Measurements from ENCODE around the gene SMG5. TPM values are rescaled to one million over a fixed set of nuclear protein-coding genes. Genes with fewer than 3 reads are reported as not detected.
A peak's percentile ranks its signal among the peaks of the same experiment; 100 is the strongest.

SMG5 gene
- polyA plus RNA-seq, 6 donors from 2014 or later = 8.3 to 30.9 (median 12.6) TPM

DNA sequence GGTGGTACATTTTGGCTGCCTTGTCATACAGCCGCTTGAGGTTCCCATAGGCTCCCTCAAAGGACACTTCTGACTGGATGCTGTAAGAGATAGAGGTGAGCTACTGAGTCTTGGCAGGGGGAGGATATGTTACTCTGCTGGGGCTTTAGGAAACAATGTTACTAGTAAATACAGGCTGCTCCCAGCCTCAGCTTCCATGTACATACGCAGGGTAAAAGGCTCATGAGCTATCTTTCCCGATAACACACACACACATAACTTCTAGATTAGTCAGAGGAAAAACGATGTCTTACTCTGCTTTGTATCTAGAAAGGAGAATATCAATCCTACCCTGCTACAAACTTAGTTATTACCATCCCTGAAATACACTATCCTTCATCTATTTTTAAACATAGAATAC, 14.3 kb downstream of the SMG5 start:
- H3K4me1 Mint-ChIP-seq = peaks cover 0 to 8% (median 0%) of the 10 kb centered on the region in 3 donors
- no peak for ATAC-seq (ENCODE audit: low read depth in 2 of 2)
- DNase-seq = no peak
- peaks cover 37 to 49% of the 10 kb centered on the region in 2 donors for H3K36me3 Mint-ChIP-seq
- no peak overlapping the region for H3K27ac Mint-ChIP-seq
- no peaks in the 10 kb centered on the region for H3K27me3 Mint-ChIP-seq
- H3K9me3 Mint-ChIP-seq = no peaks in the 10 kb centered on the region
- no peak overlapping the region for H3K4me3 Mint-ChIP-seq

DNA sequence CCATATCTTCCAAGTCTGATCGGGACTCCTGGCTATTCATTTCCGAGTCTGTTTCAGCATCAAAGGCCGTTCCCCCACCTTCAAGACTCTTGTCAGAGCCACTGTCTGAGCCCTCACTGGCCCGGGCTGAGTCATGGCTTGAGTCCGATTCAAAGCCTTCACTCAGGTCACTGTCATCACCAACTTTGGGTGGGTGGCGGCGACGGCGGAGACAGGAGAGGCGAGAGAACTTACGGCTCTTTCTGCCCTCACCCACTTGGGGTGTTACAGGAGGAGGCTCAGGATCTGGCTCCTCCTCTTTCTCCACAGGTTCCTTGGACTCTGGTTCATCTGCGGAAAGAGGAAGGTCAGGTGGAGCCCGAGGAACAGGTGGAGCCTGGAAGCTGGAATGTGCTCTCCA, 16.6 kb downstream of the SMG5 start:
- Mint-ChIP-seq H3K27me3 (no peaks in the 10 kb centered on the region), H3K4me3 (no peak overlapping the region), H3K36me3 (peaks cover 29 to 53% of the 10 kb centered on the region in 2 donors), H3K9me3 (no peaks in the 10 kb centered on the region), H3K4me1 (peaks cover 0 to 8% (median 0%) of the 10 kb centered on the region in 3 donors), H3K27ac (no peak overlapping the region)
- ATAC-seq (ENCODE audit: low read depth in 2 of 2) = no peak
- no peak for DNase-seq

DNA sequence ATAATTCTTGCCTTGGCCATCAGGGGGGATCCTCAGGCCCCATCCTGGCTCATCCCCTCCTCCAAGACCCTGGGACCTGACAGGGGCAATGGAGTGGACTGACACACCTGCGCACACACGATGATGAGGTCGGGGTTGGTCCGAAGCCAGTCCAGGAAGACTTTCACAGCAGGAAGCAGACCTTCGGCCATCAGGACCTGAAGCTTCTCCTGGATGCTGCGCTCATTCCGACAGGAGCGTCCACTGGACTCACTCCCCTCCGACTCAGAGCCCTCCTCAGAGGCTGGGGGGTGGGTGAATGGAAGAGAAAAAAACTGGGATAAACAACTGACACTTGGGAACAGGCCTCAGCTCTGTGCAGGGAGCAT, 19.4 kb downstream of the SMG5 start:
- ATAC-seq (ENCODE audit: low read depth in 2 of 2) (no peak), DNase-seq (no peak)
- no peaks in the 10 kb centered on the region for H3K27me3 Mint-ChIP-seq
- H3K9me3 Mint-ChIP-seq = no peaks in the 10 kb centered on the region
- peaks cover 43 to 69% of the 10 kb centered on the region in 2 donors for H3K36me3 Mint-ChIP-seq
- no peak overlapping the region for H3K4me3 Mint-ChIP-seq
- peaks cover 0 to 8% (median 2%) of the 10 kb centered on the region in 3 donors for H3K4me1 Mint-ChIP-seq
- no peak overlapping the region for H3K27ac Mint-ChIP-seq

DNA sequence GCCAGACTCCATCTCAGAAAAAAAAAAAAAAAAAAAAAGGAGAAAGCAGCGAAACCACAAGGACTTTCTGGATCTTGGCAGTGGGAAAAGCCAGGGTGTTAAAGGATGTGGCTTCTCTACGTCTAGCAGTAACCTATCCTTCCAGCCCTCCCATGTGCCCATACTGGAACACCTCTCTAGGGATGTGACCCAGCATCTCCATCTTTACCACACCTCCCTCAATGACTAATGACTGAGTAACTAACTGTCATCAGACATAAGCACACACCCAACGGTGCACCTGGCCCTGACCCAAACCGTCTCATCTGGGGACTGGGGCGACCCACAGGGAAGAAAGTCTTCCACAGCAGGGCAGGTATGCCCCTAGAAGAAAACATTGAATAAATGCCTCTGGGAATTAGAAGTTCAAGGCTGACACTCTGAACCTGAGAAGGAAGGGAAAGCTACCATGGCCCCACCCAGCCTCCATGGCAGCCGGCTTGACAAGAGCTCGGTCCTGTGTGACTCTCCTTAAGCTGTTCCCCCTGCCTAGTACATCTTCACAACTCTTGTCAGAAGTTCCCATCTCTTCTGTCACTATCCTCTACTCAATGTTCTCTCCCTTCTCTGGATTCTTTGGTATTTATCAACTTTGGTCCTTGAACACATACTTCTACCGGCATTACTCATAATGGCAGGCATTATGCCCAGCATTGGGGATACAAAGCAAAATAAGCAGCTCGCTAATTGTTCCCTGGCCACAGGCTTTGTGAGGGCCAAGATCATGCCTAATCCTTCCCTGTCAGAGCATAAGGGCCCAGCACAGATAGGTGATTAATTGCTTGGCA, 20.0 kb downstream of the SMG5 start:
- ATAC-seq (ENCODE audit: low read depth in 2 of 2) = no peak
- Mint-ChIP-seq H3K4me3 (no peak overlapping the region), H3K36me3 (peaks cover 42 to 74% of the 10 kb centered on the region in 2 donors), H3K4me1 (peaks cover 0 to 8% (median 2%) of the 10 kb centered on the region in 3 donors), H3K27ac (peak overlapping the region in 1 of 6 donors; percentile 61), H3K27me3 (no peaks in the 10 kb centered on the region), H3K9me3 (no peaks in the 10 kb centered on the region)
- no peak for DNase-seq

DNA sequence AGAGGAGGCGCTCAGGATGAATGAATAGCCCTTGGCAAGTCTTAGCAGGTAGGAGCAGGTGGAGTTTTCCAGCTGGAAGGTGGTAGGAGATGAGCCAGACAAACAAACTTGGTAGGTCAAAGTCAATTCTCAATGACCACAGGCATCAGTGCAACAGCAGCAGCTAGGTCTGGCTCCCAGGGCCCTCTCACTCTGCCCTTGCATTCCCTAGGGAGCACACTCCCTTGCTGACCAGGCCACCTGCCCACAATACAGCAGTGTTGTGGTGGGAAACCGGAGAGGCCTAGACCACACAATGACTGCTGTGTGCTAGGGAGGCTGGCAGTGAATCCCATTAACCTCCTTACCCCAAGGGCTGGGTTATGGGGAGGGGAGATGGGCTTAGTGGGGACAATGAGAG, 21.7 kb downstream of the SMG5 start:
- no peak overlapping the region for H3K4me3 Mint-ChIP-seq
- H3K4me1 Mint-ChIP-seq = peaks cover 0 to 2% (median 0%) of the 10 kb centered on the region in 3 donors
- H3K27ac Mint-ChIP-seq = no peak overlapping the region
- H3K36me3 Mint-ChIP-seq = peaks cover 25 to 56% of the 10 kb centered on the region in 2 donors
- ATAC-seq (ENCODE audit: low read depth in 2 of 2) (no peak), DNase-seq (no peak)
- no peaks in the 10 kb centered on the region for H3K9me3 Mint-ChIP-seq
- H3K27me3 Mint-ChIP-seq = no peaks in the 10 kb centered on the region

DNA sequence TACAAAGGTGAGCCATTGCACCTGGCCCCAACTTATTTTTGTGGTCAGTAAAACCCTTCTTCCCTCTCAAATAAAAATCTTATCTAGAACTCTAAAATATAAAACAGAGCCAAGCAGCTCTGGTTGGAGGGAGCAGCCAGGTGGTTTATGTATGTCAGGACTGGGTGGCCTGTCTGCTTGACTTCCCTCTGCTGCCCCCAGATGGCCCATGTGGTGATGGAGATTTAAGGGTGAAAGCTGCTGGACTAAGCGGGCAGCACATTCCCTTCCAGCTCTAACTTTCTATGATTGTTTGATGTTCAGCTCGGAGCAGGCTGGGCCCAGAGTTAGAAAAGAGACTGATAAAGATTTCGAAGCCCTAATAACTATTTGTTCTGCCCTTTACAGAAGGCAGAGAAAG, 22.8 kb downstream of the SMG5 start:
- Mint-ChIP-seq H3K27me3 (no peaks in the 10 kb centered on the region), H3K4me1 (peaks cover 0 to 2% (median 0%) of the 10 kb centered on the region in 3 donors), H3K9me3 (no peaks in the 10 kb centered on the region), H3K4me3 (no peak overlapping the region), H3K27ac (no peak overlapping the region), H3K36me3 (peaks cover 20 to 47% of the 10 kb centered on the region in 2 donors)
- ATAC-seq (ENCODE audit: low read depth in 2 of 2) = no peak
- no peak for DNase-seq

DNA sequence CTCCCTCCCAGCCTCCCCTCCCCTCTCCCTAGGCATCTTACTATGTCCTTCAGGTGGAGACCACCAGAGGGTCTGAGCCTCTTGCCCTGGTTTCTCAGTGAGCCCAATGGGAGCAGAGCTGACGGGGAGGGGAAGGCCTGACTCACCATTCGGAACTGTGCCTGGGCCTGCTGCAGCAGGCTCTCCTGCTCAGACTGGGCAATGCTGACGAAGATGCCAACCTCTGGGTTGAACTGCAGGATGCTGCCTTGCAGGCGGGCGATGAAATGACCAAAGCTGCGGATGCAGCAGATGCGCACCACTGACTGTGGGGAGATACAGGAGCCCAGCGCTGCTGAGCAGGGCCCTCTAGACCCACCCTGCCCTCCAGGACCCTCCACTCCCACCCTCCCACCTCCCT, 23.8 kb downstream of the SMG5 start:
- H3K36me3 Mint-ChIP-seq = peaks cover 19 to 45% of the 10 kb centered on the region in 2 donors

DNA sequence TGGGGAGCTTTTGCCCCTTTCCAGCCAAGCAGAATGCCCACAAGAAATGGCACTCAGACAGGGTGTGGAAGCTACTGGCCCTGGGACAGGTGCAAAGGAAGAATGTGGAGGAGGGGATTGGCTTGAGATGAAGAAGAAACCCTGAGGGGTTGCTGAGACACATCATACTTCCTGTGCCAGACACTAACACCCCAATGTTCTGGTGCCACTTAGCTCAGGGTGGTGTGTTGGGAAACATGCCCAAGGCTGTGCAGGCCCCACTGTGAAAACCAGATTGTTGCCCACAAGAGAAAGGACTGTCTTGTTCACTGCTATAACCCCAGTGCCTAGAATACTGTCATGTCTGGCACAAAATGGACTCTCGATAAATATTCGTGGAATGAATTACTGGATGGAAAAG, 24.9 kb downstream of the SMG5 start:
- no peaks in the 10 kb centered on the region for H3K9me3 Mint-ChIP-seq
- ATAC-seq (ENCODE audit: low read depth in 2 of 2) = no peak
- H3K36me3 Mint-ChIP-seq = peaks cover 20 to 45% of the 10 kb centered on the region in 2 donors
- no peak for DNase-seq
- no peak overlapping the region for H3K4me3 Mint-ChIP-seq
- H3K27me3 Mint-ChIP-seq = no peaks in the 10 kb centered on the region
- H3K4me1 Mint-ChIP-seq = peaks cover 0 to 2% (median 0%) of the 10 kb centered on the region in 3 donors
- H3K27ac Mint-ChIP-seq = peak overlapping the region in 2 of 6 donors; percentile 34 to 64

More for the DNA sequence above, 23.8 kb downstream of the SMG5 start:
- no peak overlapping the region for H3K4me3 Mint-ChIP-seq
- H3K27me3 Mint-ChIP-seq = no peaks in the 10 kb centered on the region
- H3K9me3 Mint-ChIP-seq = no peaks in the 10 kb centered on the region
- DNase-seq (no peak), ATAC-seq (ENCODE audit: low read depth in 2 of 2) (no peak)
- H3K4me1 Mint-ChIP-seq = peaks cover 0 to 2% (median 0%) of the 10 kb centered on the region in 3 donors
- H3K27ac Mint-ChIP-seq = no peak overlapping the region

DNA sequence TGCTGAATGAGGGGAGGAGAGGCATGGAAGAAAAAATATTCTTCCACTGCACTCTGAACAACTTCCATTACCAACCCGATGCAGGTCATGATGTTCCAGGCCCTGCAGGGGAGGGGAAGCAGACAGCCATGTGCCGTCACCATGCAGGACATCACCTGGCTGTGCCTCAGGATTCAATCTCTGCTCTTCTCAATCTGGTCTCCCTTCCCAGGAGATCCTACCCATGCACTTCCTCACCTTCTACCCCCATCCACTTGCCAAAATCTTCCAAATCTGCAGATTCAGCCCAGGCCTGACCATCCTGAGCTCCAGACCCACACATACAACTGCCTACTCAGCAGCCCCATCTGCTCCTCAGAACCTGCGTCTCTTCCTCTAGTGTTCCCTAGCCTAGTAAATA, 29.0 kb downstream of the SMG5 start:
- peaks cover 5 to 34% of the 10 kb centered on the region in 2 donors for H3K36me3 Mint-ChIP-seq
- no peak overlapping the region for H3K4me3 Mint-ChIP-seq
- no peaks in the 10 kb centered on the region for H3K27me3 Mint-ChIP-seq
- ATAC-seq (ENCODE audit: low read depth in 2 of 2) (no peak), DNase-seq (no peak)
- no peak overlapping the region for H3K27ac Mint-ChIP-seq
- no peaks in the 10 kb centered on the region for H3K4me1 Mint-ChIP-seq
- H3K9me3 Mint-ChIP-seq = no peaks in the 10 kb centered on the region

DNA sequence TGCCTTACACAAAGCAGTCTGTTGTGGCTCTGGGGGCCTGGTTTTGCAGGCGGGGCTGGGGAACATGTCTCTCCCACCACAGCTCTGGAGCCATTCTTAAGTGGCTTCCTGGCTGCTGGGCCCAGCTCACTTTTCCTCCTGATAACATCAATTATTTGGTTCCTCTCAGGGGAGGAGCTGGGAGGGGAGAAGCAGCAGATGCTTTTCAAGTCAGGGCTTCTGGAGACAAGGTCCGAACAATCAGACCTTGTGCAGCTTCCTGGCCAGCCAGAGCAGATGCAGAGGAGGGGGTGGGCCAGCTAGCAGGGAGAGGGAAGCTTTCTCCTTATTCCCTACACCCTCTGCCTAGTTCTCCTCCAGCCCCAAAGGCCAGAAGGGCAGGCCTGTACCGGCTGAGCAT, 31.1 kb downstream of the SMG5 start:
- no peak overlapping the region for H3K4me3 Mint-ChIP-seq
- no peak for ATAC-seq (ENCODE audit: low read depth in 2 of 2)
- no peaks in the 10 kb centered on the region for H3K9me3 Mint-ChIP-seq
- H3K27ac Mint-ChIP-seq = no peak overlapping the region
- H3K27me3 Mint-ChIP-seq = no peaks in the 10 kb centered on the region
- no peaks in the 10 kb centered on the region for H3K4me1 Mint-ChIP-seq
- DNase-seq = no peak
- peaks cover 5 to 27% of the 10 kb centered on the region in 2 donors for H3K36me3 Mint-ChIP-seq

DNA sequence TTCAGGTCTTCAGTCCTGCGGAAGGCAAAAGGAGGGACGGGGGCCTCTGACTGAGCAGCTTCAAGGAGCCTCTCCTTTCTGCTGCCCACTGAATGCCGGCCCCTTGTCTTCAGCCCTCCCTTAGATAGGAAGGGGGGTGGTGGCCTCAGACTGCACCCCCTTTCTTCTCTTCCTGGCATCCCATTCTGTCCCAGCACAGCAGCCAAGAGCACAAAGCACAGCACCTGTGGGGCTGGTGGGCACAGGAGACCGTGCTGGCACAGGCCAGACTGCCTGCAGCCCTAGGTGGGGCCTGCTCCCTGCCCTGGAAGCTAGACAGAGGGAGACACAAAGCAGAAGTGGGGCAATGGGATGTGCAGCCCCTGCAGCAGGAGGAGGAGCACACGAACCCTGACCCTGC, 33.0 kb downstream of the SMG5 start:
- Mint-ChIP-seq H3K36me3 (peaks cover 5 to 27% of the 10 kb centered on the region in 2 donors), H3K9me3 (no peaks in the 10 kb centered on the region), H3K27ac (peak overlapping the region in 2 of 6 donors; percentile 39 to 41)

DNA sequence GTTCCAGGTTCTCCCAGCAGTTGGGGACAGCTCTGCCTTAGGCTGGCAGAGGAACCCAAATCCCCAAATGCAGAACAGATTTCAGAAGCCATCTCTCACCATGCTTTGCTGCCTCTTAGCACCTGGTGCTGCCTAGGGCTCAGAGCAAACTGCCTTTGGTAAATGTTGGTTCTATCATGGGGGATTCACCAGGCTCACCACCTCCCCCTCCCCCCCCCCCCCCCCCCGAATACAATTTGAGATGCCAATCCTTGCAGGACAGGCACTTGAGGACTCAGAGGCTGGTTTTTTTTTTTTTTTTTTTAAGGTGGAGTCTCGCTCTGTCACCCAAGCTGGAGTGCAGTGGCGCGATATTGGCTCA, 34.3 kb downstream of the SMG5 start:
- H3K9me3 Mint-ChIP-seq = no peaks in the 10 kb centered on the region
- no peak for DNase-seq
- H3K27ac Mint-ChIP-seq = no peak overlapping the region
- H3K4me3 Mint-ChIP-seq = no peak overlapping the region
- H3K4me1 Mint-ChIP-seq = peaks cover 13 to 20% (median 16%) of the 10 kb centered on the region in 3 donors
- H3K27me3 Mint-ChIP-seq = peaks cover 0 to 23% (median 10%) of the 10 kb centered on the region in 3 donors
- ATAC-seq (ENCODE audit: low read depth in 2 of 2) = peak in 1 of 2 donors; percentile 26
- peaks cover 0 to 16% of the 10 kb centered on the region in 2 donors for H3K36me3 Mint-ChIP-seq

More for the DNA sequence above, 33.0 kb downstream of the SMG5 start:
- peak overlapping the region in 1 of 8 donors; percentile 61 for H3K4me3 Mint-ChIP-seq
- peaks cover 0 to 11% (median 8%) of the 10 kb centered on the region in 3 donors for H3K27me3 Mint-ChIP-seq
- DNase-seq = no peak
- ATAC-seq (ENCODE audit: low read depth in 2 of 2) = no peak
- H3K4me1 Mint-ChIP-seq = peaks cover 10 to 18% (median 12%) of the 10 kb centered on the region in 3 donors

DNA sequence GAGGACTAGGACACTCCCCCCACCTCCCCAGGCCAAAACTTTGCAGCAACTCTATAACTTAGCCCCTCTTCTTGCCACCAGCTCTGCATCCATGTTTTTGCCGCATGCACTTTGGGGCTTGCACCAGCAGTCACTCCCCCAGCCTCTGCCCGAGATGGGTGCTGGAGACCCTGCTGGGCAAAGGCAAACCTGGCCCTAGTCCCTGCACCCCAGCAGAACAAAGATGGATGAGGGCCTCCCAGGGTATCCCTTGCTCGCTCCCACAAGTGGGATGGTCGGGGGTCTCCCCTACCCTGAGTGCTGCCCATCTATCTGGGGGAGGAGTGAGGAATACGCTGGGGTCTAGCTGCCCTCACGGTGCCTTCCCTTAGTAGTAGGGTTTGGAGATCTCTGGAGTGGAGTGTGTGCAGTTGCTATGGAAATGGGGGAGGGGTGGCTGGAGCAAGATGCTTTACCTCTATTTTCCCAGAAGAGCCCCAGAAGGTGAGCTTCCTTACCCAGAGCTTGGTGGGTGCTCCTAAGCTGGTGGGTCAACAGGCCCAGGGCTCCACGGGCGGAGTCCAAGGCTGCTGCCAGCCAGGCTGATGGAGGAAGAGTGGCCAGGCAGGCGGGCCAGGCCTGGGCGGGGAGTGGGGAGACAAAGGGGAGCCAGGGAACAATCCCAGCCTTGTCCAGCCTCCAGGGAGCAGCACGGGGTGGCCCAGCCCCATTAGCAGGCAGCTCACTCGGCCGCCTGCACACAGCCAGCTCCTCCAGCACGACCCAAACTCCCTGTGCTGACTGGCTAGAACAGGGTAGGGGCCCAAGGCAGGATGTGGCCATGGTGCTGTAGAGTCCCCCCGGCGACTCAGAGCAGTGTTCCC, 34.9 kb downstream of the SMG5 start, which contains the start of gene PAQR6:
Gene PAQR6 (minus strand): TSS at position 597 of the 863 bp plus-strand sequence. CDS start 1,325 bp downstream, outside the sequence.
- DNase-seq (no peak), ATAC-seq (ENCODE audit: low read depth in 2 of 2) (no peak)
- peak within 1 kb of the TSS in 2 of 6 donors; percentile 36 to 78 for H3K27ac Mint-ChIP-seq
- H3K4me1 Mint-ChIP-seq = peaks cover 13 to 20% (median 16%) of the 10 kb centered on the region in 3 donors
- peaks cover 0 to 10% of the 10 kb centered on the region in 2 donors for H3K36me3 Mint-ChIP-seq
- H3K4me3 Mint-ChIP-seq = peak within 1 kb of the TSS in 3 of 8 donors; percentile 24 to 64 (median 33)
- H3K9me3 Mint-ChIP-seq = no peaks in the 10 kb centered on the region
- H3K27me3 Mint-ChIP-seq = peaks cover 0 to 23% (median 10%) of the 10 kb centered on the region in 3 donors
